GM12872 (cell line): ENCODE results near the gene DAGLA.

Experiments used
- CTCF ChIP-seq: IDR thresholded peaks from 3 replicates; pipeline ENCODE4 v1.5.1; 2011; ENCODE audit warnings: low read depth, mild to moderate bottlenecking, low read length, moderate library complexity; ENCODE audit not compliant: insufficient read depth

Gene DAGLA

DNA sequence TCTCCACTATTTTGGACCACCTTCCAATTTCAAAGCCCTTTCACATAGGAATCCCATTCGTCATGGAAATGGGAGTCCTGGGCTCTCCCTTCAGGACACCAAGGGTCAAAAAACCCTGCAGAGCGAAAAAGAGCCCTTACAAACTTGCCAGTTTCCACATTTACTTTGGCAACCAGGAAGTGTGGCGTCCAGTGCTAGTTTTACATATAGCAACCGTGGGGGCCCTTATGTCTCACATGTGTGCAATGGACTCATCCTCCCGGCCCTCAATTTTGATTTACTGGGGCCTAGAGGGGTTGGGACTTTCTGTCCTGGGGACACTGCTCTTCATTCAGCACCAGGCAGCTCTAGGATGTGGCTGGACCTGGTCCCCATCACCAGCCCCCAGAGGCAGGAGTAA, 33.7 kb downstream of the DAGLA start:
- TF ChIP-seq CTCF: no peak

DNA sequence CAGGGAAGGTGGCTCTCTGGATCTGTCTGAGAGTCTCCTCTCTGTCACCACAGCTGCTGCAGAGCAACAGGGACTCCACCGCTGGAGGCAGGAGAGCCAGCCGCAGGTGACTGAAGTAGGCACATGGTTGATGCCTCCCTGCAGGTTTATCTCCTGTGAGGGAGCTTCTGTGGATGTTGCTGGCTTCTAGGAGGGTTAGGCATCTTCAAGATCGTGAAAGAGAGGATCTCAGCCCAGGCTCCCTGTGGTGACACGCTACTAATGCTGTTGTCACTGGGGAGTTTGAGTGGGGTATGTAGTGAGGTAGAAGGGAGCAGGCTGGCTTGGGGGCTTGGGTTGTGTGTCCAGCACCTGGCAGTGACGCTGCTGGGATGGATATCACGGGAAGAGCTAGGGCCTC, 34.1 kb downstream of the DAGLA start:
- TF ChIP-seq CTCF: no peak

DNA sequence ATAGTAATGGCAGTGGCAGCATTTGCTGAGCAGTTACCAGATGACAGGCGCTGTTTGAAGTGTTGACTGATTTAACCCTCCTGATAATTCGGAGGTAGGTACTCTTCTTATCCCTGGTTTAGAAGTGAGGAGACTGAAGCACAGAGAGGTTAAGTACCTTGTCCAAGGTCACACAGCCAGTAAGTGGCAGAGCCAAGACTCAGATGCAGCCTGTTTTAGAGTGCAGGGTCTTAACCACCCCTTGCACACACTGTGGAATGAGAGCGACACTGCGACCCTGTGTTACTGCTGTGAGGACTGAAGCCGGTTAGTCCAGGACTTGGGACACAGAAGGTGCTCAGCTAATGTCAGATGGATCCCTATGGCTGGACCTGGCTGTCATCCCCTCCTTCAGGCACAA, 34.7 kb downstream of the DAGLA start:
- TF ChIP-seq CTCF: no peak

- TF ChIP-seq CTCF: no peak
Observed at GRCh38 chr11:61715867-61716266, 35.7 kb downstream of the DAGLA start.

- no peak for TF ChIP-seq CTCF
Observed at GRCh38 chr11:61716478-61717285, 36.5 kb downstream of the DAGLA start.

DNA sequence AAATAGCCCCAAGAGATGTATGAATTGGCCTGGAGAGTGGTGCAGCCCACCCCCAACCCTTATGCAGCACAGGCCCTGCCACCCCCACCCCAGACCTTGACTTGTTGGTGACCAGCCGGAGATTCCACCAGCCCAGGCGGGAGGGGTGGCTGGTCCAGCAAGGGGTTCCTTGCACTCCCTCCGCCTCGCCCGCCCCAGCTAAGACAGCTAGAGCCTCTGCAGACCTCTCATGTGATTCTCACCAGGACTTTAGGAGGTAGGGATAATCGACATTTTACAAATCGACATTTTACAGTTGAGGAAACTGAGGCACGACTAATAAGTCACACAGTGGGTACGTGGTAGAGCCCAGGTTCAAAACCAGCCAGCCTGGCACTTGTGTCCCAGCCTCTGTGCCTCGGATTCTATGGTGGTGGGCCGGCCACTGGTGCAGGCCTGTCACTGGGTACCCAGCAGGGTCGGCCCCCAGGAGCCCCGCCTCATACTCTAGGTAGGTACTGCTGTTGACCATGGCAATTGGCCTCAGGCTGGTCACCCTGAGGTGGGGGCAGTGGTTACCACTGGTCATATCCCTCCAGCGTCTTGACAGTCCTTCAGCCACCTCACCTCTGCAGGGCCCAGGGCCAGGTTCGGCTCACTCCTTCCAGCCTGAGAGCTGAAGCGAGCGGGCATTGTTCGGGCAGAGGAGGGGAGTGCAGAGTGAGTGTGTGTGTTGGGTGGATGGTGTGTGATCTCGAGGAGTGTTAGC, 37.3 kb downstream of the DAGLA start:
- TF ChIP-seq CTCF: no peak

- TF ChIP-seq CTCF: no peak
Observed at GRCh38 chr11:61718046-61718531, 37.9 kb downstream of the DAGLA start.
